HG03159 (cell line): ENCODE results near the gene FAM83E.
"Not testable (repeated sequence)": the region's sequence is repeated elsewhere in the genome, so short reads cannot be mapped to it uniquely, and the experiment has no call there.

ENCODE experiments used
- ATAC-seq: cut with Tn5 transposase; IDR thresholded peaks from one replicate; pipeline ENCODE4 v1.9.1; 2021; ENCODE audit warnings: mild to moderate bottlenecking, moderate library complexity; ENCODE audit not compliant: unreplicated experiment

The FAM83E gene

GRCh38 chr19:48587387-48587786 lies 27.5 kb downstream of the FAM83E start:
- ATAC-seq, result no peak

DNA sequence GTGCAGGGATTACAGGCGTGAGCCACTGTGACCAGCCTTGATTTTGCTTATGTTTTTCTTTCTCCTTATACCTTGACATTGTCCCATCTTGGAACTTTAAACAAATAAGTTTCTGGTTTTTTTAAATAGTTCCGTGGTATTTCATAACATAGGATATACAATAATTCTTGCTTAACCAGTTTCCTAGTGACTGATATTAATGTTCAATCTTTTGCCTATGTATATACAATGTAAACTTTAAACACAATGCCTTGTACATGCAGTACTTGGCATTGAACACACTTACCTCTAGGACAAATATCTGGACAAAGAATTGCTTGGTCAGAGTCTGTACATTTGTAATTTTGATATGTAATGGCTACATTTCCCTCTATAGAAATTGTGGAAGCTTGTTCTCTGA lies 32.7 kb downstream of the FAM83E start:
- ATAC-seq, result no peak

GRCh38 chr19:48578891-48579290 lies 36.0 kb downstream of the FAM83E start:
- no peak for ATAC-seq

GRCh38 chr19:48577908-48578307 lies 37.0 kb downstream of the FAM83E start:
- ATAC-seq, result not testable (repeated sequence)

GRCh38 chr19:48575931-48576622 lies 38.8 kb downstream of the FAM83E start:
- ATAC-seq, result no peak

GRCh38 chr19:48573163-48573505 lies 41.7 kb downstream of the FAM83E start:
- ATAC-seq, result no peak

- ATAC-seq, result no peak
Observed at GRCh38 chr19:48571378-48572162, 43.3 kb downstream of the FAM83E start.

GRCh38 chr19:48569814-48570213 lies 45.1 kb downstream of the FAM83E start:
- no peak for ATAC-seq

DNA sequence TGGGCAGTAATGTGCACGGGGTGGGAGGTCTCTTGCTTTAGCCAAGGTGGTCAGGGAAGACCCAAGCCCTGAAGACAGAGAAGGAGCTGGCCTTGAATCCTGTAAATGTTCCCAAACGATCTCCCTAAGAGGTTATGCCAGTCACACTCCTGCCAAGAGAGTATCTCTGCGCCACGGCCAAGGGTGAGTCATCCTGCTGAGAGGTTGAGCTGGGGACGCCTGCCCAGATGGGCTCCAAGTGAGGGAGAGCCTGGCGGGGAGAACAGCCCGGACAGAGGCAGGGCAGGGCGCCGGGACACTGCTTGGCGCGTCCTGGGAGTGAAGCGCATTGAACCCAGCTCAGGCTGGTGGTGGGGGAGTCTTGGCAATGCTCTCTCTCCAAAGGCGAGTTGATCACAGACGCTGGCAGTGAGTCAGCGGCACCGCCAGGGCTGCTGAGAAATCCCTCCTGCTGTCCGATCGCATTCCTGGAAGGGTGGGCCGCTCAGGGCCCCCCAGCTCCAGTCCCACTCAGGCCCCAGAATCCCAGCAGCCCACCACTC lies 46.5 kb downstream of the FAM83E start:
- ATAC-seq, result no peak

- ATAC-seq, result no peak
Observed at GRCh38 chr19:48565090-48565489, 49.8 kb downstream of the FAM83E start.
